NCI-H1105 treated with DMSO at 0.1 percent for 48 hours (cell line): ENCODE results near the gene NFASC.

ENCODE experiments used
- DNase-seq: peaks from one replicate; lab custom pipeline; 2025; lab: John Stamatoyannopoulos, UW

The NFASC gene

DNA sequence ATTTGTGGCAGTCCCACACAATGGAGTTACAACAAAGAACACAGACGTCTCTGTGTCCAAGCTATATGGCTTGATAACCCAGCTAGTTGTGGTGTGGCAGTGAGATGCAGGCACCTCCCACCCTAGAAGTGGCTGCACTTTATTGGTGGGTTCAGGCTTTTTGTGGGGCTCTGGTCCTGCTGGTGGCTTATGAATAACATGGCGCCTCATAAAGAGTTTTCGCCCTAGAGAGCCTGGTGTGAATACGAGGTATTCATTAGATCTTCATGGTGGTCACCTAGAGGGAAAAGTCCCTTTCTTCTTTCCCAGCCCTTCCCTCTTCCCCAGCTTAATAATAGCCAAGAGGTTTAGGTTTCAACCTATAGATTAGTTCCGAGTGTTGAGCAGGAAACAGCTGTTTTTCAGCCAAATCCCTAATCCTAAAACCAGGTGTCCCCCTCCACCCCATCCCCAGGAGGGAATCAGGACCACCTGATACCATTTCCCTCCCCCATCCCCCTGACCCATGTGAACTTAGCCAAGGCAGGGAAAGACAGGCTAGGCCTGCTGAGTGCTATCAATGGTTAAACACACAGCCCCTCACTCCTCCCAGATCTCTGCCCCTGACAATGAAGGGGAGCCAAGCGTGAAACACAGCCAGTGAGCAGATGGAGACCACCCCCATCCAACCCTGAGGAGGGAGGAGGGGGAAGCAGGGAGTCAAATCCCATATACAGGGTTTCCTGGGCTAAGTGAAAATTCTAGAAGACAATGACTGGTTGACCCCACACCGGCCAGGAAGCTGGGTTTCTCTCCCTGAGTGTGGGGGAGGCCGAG, 58.2 kb downstream of the NFASC start:
- no peak for DNase-seq

GRCh38 chr1:204929487-204930154, 59.0 kb downstream of the NFASC start:
- DNase-seq: no peak

GRCh38 chr1:204930155-204930523, 59.5 kb downstream of the NFASC start:
- no peak for DNase-seq

GRCh38 chr1:204931313-204931712, 60.7 kb downstream of the NFASC start:
- no peak for DNase-seq

GRCh38 chr1:204931768-204932572, 61.3 kb downstream of the NFASC start:
- DNase-seq: no peak

- DNase-seq: no peak
These were observed 61.9 kb downstream of the NFASC start for GRCh38 chr1:204932573-204932909.

GRCh38 chr1:204935155-204935554, 64.5 kb downstream of the NFASC start:
- DNase-seq: no peak

DNA sequence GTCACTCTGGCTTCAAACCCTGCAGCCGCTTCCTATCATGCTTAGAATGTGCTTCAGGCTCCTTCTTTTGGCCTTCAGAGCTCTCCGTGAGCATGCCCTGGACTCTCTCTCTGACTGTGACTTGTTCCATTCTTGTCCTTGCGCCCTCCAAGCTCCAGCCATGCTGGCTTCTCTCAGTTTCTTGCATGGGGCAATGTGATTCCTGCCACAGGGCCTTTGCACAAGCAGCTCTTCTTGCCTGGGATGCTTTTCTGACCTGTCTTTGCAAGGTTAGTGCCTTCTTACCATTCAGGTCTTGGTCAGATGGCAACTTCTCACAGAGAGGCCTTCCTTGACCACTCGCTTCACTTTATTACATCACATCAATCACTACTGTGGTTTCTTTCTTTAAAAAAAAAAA, 66.1 kb downstream of the NFASC start:
- no peak for DNase-seq

- no peak for DNase-seq
These were observed 67.2 kb downstream of the NFASC start for GRCh38 chr1:204937901-204938300.

- no peak for DNase-seq
These were observed 69.9 kb downstream of the NFASC start for GRCh38 chr1:204940591-204940990.

- DNase-seq: peak; percentile 71
These were observed 71.0 kb downstream of the NFASC start for GRCh38 chr1:204941421-204942338.

GRCh38 chr1:204943495-204943894, 72.8 kb downstream of the NFASC start:
- no peak for DNase-seq

GRCh38 chr1:204944662-204945061, 74.0 kb downstream of the NFASC start:
- DNase-seq: no peak

- peak; percentile 16 for DNase-seq
These were observed 74.9 kb downstream of the NFASC start for GRCh38 chr1:204945565-204945977.

DNA sequence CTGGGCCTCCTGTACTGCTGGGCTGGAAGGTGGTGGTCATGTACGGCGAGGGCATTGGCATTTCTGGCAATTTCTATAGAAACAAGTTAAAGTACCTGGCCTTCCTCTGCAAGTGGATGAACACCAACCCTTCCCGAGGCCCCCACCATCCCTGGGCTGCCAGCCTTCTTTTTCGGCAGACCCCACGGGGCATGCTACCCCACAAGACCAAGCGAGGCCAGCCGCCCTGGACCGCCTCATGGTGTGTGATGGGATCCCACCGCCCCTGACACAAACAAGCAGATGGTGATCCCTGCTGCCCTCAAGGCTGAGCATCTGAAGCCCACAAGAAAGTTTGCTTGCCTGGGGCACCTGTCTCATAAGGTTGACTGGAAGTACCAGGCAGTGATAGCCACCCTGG, 76.0 kb downstream of the NFASC start:
- no peak for DNase-seq

GRCh38 chr1:204947338-204947737, 76.7 kb downstream of the NFASC start:
- no peak for DNase-seq

DNA sequence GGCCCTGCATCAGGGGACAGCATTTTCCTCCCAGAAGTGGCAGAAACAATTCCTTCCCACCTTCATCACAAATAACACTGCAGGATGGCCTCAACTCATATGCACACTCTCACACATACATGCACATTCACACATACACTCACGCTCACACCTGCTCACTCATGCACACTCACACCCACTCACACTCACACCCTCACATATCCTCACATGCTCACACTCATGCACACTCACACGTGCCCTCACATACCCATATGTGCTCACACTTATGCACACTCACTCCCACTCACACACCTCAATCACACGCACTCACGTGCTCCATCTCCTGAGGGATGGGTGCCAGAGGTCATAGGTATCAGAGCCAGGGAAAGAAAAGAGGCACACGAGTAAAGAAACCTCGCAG, 77.1 kb downstream of the NFASC start:
- no peak for DNase-seq

DNA sequence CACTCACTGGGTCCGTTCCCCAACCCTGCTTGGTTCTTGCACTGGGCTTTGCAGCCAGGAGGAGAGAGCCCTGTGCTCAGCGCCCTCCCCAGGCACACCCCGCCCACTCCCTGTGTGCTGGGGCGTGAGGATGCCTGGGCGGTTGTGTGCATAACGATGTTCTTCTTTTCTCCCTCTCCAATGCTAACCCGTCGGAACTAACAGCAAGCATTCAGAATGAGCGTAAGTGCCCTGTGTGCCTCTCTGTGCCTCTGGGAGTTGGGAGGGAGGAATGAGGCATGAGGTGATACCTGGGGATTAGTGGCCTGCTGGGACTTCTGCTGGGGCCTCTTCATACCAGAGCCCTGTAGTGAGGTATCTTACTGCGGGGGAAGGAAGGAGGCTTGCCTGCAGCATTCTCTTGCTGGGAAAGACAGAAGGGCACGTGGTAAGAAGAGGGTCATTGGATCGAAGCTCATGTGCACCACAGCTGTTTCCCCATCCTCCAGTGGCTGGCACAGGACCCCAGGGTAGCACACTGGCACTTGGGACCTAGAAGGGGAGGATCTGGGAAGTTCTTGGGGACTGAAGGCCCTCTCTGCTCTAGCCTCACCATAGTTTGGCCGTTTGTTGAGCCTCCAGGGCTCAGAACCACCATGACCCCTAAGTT, 79.8 kb downstream of the NFASC start:
- no peak for DNase-seq

DNA sequence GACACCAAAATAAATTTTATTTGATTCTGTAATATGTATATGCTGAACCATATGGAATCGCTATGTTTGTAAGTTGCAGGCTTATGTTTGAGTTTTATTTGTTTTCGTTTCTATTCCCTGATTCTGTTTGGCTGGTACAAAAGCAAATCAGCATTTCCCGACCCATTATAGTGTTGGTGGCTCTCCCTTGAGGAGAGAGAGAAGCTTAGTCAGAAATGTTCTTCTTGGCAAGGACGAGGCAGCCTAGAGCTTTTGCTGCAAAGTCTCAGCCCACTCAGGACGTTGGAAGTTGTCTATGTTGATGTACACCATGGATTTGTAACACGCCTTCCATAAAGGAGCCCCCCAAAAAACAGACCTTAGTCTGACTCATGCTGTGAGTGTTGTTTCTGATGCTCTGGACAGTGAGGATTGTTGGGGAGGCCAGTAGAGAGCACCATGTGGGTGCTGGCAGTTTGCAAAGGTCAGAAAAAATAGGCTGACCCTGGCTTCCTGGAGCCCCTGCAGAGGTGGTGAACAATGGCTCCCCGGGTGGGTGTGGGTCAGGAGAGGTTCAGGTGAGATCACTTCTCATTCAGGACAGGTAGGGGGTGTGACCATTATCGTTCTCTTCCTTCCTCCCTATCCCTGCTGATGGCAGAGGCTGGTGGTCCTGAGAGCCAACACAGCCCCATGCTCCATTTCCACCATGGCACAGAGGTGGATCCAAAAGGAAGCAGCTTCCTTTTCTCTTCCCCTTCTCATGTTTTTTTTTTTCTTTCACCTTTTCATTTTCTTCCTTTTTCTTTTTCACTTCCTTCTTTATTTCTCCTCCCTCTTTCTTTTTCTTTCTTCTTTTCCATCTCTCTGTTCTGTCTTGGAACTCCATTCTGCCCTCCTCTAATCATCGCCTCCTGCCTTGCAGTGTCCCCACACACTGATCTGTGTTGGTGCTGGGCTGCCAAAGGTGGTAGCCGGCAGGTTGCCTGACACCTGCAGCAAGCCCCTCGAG, 88.0 kb downstream of the NFASC start:
- no peak for DNase-seq

GRCh38 chr1:204959374-204959773, 88.7 kb downstream of the NFASC start:
- DNase-seq: no peak
